HFFc6 (cell line): ENCODE measurements around the gene PDXDC1. TPM values are rescaled to one million over a fixed set of nuclear protein-coding genes. Genes with fewer than 3 reads are reported as not detected.
A peak's percentile ranks its signal among the peaks of the same experiment; 100 is the strongest.

Experiments used
- DNase-seq: peaks from one replicate; pipeline ENCODE4 v3.0.0-alpha.2; 2018
- H3K27ac Mint-ChIP-seq: 2 replicates; pipeline ENCODE4 v1.8.0; 2020; ENCODE audit warnings: mild to moderate bottlenecking, mixed read lengths
- H3K27me3 Mint-ChIP-seq: 2 replicates; pipeline ENCODE4 v1.8.0; 2021; ENCODE audit warnings: mild to moderate bottlenecking, moderate library complexity, mixed read lengths; ENCODE audit not compliant: insufficient read depth
- H3K36me3 Mint-ChIP-seq: 2 replicates; pipeline ENCODE4 v1.8.0; 2021; ENCODE audit warnings: low read depth, mixed read lengths
- H3K4me1 Mint-ChIP-seq: 2 replicates; pipeline ENCODE4 v1.8.0; 2020; ENCODE audit warnings: low read depth, mixed read lengths
- H3K4me3 Mint-ChIP-seq: 2 replicates; pipeline ENCODE4 v1.8.0; 2020; ENCODE audit warnings: mild to moderate bottlenecking, moderate library complexity, mixed read lengths
- H3K9me3 Mint-ChIP-seq: 2 replicates; pipeline ENCODE4 v1.8.0; 2020; ENCODE audit warnings: mild to moderate bottlenecking, mixed read lengths
- total RNA-seq, 6 experiments: library from RNA; stranded (reverse); fragmentation: NEBNext Ultra II Directional; extraction: Animal tissue kit (Norgen Biotek cat#: 25700); gene quantifications; 2 replicates in 1 of 6; 3 replicates in 5 of 6; pipeline ENCODE4 v1.2.3, GENCODE V29; 2021
- TF ChIP-seq, protein P1 (sequence below): fragments of 200-600 bp; sonication (generic); IDR thresholded peaks from 2 replicates; pipeline ENCODE4 v1.5.0; 2021; ENCODE audit warnings: antibody characterized with exemption, mild to moderate bottlenecking

Gene PDXDC1
- total RNA-seq, 6 experiments from 2014 or later = 78.8 to 88.3 (median 82.0) TPM

DNA sequence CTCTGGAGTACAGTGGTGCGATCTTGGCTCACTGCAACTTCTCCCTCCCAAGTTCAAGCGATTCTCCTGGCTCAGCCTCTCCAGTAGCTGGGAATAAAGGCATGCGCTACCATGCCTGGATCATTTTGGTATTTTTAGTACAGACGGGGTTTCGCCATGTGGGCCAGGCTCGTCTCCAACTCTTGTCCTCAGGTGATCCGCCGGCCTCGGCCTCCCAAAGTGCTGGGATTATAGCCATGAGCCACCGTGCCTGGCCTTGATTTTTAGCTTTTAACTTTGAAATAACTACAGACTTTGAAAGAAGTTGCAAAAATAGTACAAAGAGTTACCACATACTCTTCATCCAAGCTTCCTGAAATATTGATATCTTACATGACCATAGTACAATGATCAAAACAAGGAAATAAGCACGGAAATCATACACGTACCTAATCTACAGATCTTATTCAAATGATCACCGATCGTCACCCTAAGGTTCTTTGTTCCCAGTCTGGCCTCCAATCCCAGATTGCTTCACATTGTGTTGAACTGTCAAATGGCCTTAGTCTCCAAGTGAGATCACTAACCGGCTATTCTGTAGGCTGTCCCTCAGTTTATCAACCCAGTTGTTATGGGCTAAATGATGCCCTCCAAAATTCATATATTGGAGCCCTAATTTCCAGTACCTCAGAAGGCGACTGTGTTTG lies 19.1 kb upstream of the PDXDC1 start:
- Mint-ChIP-seq H3K27me3 (peaks cover 4% of the 10 kb centered on the region; the same call in 1 of the 2 replicates), H3K36me3 (no peaks in the 10 kb centered on the region), H3K4me3 (no peak overlapping the region), H3K9me3 (no peaks in the 10 kb centered on the region), H3K27ac (no peak overlapping the region), H3K4me1 (peaks cover 6% of the 10 kb centered on the region; the same call in 1 of the 2 replicates)
- DNase-seq = no peak
- TF ChIP-seq, protein P1, sequence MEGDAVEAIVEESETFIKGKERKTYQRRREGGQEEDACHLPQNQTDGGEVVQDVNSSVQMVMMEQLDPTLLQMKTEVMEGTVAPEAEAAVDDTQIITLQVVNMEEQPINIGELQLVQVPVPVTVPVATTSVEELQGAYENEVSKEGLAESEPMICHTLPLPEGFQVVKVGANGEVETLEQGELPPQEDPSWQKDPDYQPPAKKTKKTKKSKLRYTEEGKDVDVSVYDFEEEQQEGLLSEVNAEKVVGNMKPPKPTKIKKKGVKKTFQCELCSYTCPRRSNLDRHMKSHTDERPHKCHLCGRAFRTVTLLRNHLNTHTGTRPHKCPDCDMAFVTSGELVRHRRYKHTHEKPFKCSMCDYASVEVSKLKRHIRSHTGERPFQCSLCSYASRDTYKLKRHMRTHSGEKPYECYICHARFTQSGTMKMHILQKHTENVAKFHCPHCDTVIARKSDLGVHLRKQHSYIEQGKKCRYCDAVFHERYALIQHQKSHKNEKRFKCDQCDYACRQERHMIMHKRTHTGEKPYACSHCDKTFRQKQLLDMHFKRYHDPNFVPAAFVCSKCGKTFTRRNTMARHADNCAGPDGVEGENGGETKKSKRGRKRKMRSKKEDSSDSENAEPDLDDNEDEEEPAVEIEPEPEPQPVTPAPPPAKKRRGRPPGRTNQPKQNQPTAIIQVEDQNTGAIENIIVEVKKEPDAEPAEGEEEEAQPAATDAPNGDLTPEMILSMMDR = no peak

DNA sequence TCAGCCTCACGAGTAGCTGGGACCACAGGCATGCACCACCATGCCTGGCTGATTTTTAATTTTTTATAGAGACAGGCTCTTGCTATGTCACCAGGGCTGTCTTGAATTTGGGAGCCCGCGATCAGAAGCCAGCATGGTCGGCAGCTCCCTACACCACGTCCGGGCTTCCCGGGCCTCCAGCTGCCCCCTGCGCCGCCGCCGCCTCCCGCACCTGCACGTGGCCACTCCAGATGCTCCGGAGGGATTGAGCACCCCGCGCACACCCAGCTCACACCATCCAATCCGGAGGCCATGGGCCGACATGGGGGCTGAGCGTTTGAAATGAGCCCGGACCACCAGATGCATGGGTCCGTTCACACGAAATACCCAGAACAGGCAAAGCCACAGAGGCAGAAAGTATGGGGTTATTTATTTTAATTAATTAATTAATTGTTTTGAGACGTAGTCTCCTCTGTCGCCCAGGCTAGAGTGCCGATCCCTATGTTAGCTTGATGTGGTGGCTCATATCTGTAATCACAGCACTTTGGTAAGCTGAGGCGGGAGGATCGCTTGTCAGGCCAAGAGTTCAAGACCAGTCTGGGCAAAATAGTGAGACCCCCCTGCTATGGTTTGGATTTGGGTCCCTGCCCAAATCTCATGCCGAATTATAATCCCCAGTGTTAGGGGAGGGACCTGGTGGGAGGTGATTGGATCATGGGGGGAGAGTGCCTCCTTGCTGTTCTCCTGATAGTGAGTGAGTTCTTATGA lies 17.1 kb upstream of the PDXDC1 start:
- Mint-ChIP-seq H3K36me3 (no peaks in the 10 kb centered on the region), H3K4me1 (peaks cover 6% of the 10 kb centered on the region; the same call in 1 of the 2 replicates)

DNA sequence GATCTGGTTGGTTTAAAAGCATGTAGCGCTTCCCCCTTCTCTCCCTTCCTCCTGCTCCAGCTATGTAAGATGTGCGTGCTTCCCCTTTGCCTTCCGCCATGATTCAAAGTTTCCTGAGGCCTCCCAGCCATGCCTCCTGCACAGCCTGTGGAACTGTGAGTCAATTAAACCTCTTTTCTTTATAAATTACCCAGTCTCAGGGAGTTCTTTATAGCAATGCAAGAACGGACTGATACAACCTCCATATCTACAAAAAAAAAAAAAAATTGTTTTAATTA lies 16.6 kb upstream of the PDXDC1 start:
- TF ChIP-seq, protein P1 = no peak
- H3K36me3 Mint-ChIP-seq = no peaks in the 10 kb centered on the region; the same call in 1 of the 2 replicates
- DNase-seq = no peak
- H3K4me1 Mint-ChIP-seq = peaks cover 6% of the 10 kb centered on the region; the same call in 1 of the 2 replicates
- peaks cover 19% of the 10 kb centered on the region; the same call in 1 of the 2 replicates for H3K27me3 Mint-ChIP-seq
- H3K4me3 Mint-ChIP-seq = no peak overlapping the region
- H3K9me3 Mint-ChIP-seq = 0 out of 2 replicates have a peak, but pooled peaks cover 4% of the 10 kb centered on the region
- H3K27ac Mint-ChIP-seq = no peak overlapping the region

More for the DNA sequence above, 17.1 kb upstream of the PDXDC1 start:
- Mint-ChIP-seq H3K9me3 (0 out of 2 replicates have a peak, but pooled peaks cover 2% of the 10 kb centered on the region), H3K27me3 (peaks cover 15% of the 10 kb centered on the region; the same call in 1 of the 2 replicates), H3K27ac (no peak overlapping the region), H3K4me3 (no peak overlapping the region)
- TF ChIP-seq, protein P1 = no peak
- no peak for DNase-seq

DNA sequence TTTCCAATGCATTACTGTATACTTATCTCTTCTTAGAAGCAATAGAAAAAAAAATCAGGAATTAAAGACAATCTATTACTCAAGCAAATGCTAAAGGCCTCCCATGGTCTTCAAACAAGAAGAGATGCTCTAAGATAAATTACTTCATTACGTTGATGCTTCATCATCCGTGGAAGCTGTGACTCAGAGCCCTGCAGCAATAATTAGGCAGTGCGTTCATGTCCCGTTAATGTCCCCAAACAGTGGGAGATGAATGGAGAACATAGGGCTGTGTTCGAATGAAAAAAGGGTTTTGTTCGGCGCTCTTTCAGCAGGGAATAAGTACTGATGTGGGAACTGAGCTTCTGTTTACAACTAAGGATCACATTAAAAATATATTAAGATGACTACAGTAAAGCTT lies 15.9 kb upstream of the PDXDC1 start:
- peak; percentile 42 for DNase-seq
- H3K27ac Mint-ChIP-seq = no peak overlapping the region
- H3K4me3 Mint-ChIP-seq = no peak overlapping the region

DNA sequence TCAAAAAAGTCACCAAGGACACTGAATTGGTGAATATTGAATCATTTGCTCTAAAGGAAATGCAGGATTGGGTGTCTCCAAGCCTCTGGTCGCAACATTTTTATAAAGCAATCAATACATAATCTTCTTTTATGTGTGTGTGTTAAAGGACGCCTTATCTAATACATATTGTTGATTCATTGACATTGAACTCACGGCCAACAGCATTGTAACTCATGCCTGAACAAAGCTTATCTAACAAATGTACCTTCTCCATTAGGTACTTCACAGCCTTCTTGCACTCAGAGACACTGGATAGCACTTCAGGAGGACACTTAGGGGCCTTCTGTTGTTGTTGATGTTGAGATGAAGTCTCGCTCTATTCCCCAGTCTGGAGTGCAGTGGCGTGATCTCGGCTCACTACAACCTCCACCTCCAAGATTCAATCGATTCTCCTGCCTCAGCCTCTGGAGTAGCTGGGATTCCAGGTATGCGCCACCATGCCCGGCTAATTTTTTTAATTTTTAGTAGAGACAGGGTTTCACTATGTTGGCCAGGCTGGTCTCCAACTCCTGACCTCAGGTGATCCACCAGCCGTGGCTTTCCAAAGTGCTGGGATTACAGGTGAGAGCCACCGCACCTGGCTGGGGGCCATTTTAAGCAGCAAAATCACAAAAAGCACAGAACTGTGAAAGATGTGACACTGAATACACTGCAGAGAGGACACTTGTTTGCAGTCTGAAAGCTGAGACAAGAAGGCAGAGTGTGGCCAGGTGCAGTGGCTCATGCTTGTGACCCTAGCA lies 13.2 kb upstream of the PDXDC1 start:
- no peak for DNase-seq
- Mint-ChIP-seq H3K4me3 (no peak overlapping the region), H3K27me3 (peaks cover 24% of the 10 kb centered on the region), H3K4me1 (peaks cover 6% of the 10 kb centered on the region; the same call in 1 of the 2 replicates), H3K36me3 (no peaks in the 10 kb centered on the region; the same call in 1 of the 2 replicates), H3K9me3 (0 out of 2 replicates have a peak, but pooled peaks cover 4% of the 10 kb centered on the region), H3K27ac (no peak overlapping the region)
- TF ChIP-seq, protein P1 = no peak

More for the DNA sequence above, 15.9 kb upstream of the PDXDC1 start:
- Mint-ChIP-seq H3K9me3 (0 out of 2 replicates have a peak, but pooled peaks cover 4% of the 10 kb centered on the region), H3K27me3 (peaks cover 19% of the 10 kb centered on the region; the same call in 1 of the 2 replicates), H3K4me1 (peaks cover 6% of the 10 kb centered on the region; the same call in 1 of the 2 replicates), H3K36me3 (no peaks in the 10 kb centered on the region; the same call in 1 of the 2 replicates)
- TF ChIP-seq, protein P1 = no peak
